ENCODE measurements around the gene EXOSC2. TPM values are rescaled to one million over a fixed set of nuclear protein-coding genes. Genes with fewer than 3 reads are reported as not detected.

The EXOSC2 gene
- total and polyA plus RNA-seq, 2 of the 8 experiments (the other 6 are each of a cell fraction or from before 2014, with no cell fraction given), result 47.8 to 93.6 TPM

DNA sequence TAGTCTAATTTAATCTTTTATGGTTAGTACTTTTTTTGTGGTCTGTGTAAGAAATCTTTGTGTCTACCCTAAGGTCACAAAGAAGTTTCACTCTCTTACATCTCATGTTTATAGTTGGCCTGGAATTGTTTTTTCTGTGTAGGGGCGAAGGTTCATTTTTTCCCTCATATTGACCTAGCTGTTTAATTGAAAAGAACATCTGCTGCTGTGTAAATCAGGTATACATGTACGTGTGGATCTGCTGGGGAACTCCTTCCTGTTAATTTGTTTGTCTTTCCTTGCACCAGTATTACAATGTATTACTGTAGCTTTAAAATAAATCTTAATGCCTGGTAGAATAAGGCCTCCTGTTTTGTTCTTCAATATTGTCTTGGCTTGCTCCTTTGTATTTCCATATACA is 37.8 kb downstream of the EXOSC2 start:
- no peak overlapping the region for H3K4me3 ChIP-seq (ENCODE audit: extremely low read depth in 1 of 4, insufficient read depth in 2 of 4, low read depth in 3 of 4, low read length in 4 of 4)
- no peak overlapping the region for H3K14ac ChIP-seq (ENCODE audit: insufficient read length)
- no peaks in the 10 kb centered on the region for H3K23me2 ChIP-seq (ENCODE audit: low read depth, low read length)
- no peak overlapping the region for H2AK5ac ChIP-seq (ENCODE audit: low read depth, low read length)
- no peak overlapping the region for H3K23ac ChIP-seq (ENCODE audit: insufficient read length)
- FAIRE-seq (no peak), DNase-seq (ENCODE audit: low read depth in 1 of 2, low spot score in 2 of 2) (no peak)
- H3K36me3 ChIP-seq (ENCODE audit: control insufficient read depth in 2 of 4, insufficient read depth in 4 of 4, low read length in 3 of 4), result no peaks in the 10 kb centered on the region
- H2BK120ac ChIP-seq (replicated peaks; ENCODE audit: low read depth, low read length), result no peak overlapping the region
- H3K27ac ChIP-seq (ENCODE audit: low read depth, low read length), result no peak overlapping the region
- no peak overlapping the region for H4K5ac ChIP-seq (ENCODE audit: insufficient read length, low read depth, low read length)
- no peak overlapping the region for H3K56ac ChIP-seq (replicated peaks; ENCODE audit: insufficient read length, low read depth, low read length)
- no peak overlapping the region for H2AFZ ChIP-seq (ENCODE audit: low read length)
- H4K20me1 ChIP-seq (replicated peaks in 1 of 2; ENCODE audit: control insufficient read depth in 1 of 2, insufficient read depth in 2 of 2, low read length in 2 of 2), result peaks cover 0 to 2% of the 10 kb centered on the region in 2 experiments
- H4K8ac ChIP-seq (ENCODE audit: extremely low read depth, insufficient read depth, low read length), result no peak overlapping the region
- TF ChIP-seq JUN (IDR thresholded peaks at IDR 0.05; ENCODE audit: low read depth, low read length) (no peak), RFX5 (IDR thresholded peaks at IDR 0.05; ENCODE audit: borderline replicate concordance, low read depth, low read length) (no peak), ASH2L (IDR thresholded peaks at IDR 0.05; ENCODE audit: low read length) (no peak), POU5F1 (IDR thresholded peaks at IDR 0.05; ENCODE audit: low read depth, low read length) (no peak), EP300 (IDR thresholded peaks at IDR 0.05; ENCODE audit: borderline replicate concordance in 1 of 2, low read depth in 2 of 2, low read length in 2 of 2) (no peak), MAFK (IDR thresholded peaks at IDR 0.05; ENCODE audit: low read depth, low read length) (no peak), KDM4A (IDR thresholded peaks at IDR 0.05; ENCODE audit: low read depth, low read length, severe bottlenecking) (no peak), ATF3 (IDR thresholded peaks at IDR 0.05; ENCODE audit: insufficient read depth, low read depth, low read length) (no peak), GABPA (IDR thresholded peaks at IDR 0.05; ENCODE audit: borderline replicate concordance, insufficient read depth, low read length) (no peak), SUZ12 (IDR thresholded peaks at IDR 0.05; ENCODE audit: low read length) (no peak), FOSL1 (IDR thresholded peaks at IDR 0.05; ENCODE audit: insufficient read depth, low read depth, low read length) (no peak)
- no peak overlapping the region for H3K18ac ChIP-seq (ENCODE audit: extremely low read depth, low read length)
- H2BK15ac ChIP-seq (ENCODE audit: low read length), result no peak overlapping the region
- ChIA-PET POLR2A (ENCODE audit: partially characterized antibody) (interaction anchor here (0.7 to 1.8 kb wide), 2 partner anchors 17 to 26 kb away, joined by 3 to 4 read pairs; no protein-coding TSS in a partner anchor), CTCF (ENCODE audit: partially characterized antibody) (interaction anchor here (0.6 to 3.6 kb wide), 20 partner anchors 8 to 1517 kb away, joined by 3 to 25 read pairs (median 4); no protein-coding TSS in a partner anchor)
- WGBS, 2 experiments (ENCODE audit: extremely low coverage in 1 of 2, insufficient coverage in 1 of 2, insufficient read length in 1 of 2, insufficient replicate concordance in 2 of 2, low coverage in 1 of 2, low lambda C conversion rate in 2 of 2, missing lambda C conversion rate in 1 of 2), result 89% methylated on average over 2 of the region's 2 CpGs; no CpG with 5 or more reads in 1 of the 2 experiments
- H3K79me1 ChIP-seq (ENCODE audit: low read depth, low read length), result 0 out of 2 replicates have a peak, but pooled peaks cover 2% of the 10 kb centered on the region
- peaks cover 0 to 43% of the 10 kb centered on the region in 2 experiments; a peak in 2 of 4 replicates for H3K79me2 ChIP-seq (ENCODE audit: control insufficient read depth in 1 of 2, insufficient read depth in 2 of 2, low read length in 2 of 2)
- H3K4me2 ChIP-seq (ENCODE audit: insufficient read depth in 1 of 2, low read depth in 2 of 2, low read length in 2 of 2), result no peak overlapping the region
- H3K27me3 ChIP-seq (replicated peaks in 1 of 4; ENCODE audit: control insufficient read depth in 3 of 4, extremely low read depth in 1 of 4, insufficient read depth in 3 of 4, low read length in 3 of 4), result peaks cover 0 to 1% (median 0%) of the 10 kb centered on the region in 4 experiments; a peak in 1 of 7 replicates
- H3K4ac ChIP-seq (replicated peaks; ENCODE audit: insufficient read length, low read depth, low read length), result no peak overlapping the region
- no peak overlapping the region for H4K91ac ChIP-seq (replicated peaks; ENCODE audit: insufficient read length, low read length)
- H3K4me1 ChIP-seq (replicated peaks in 1 of 4; ENCODE audit: control insufficient read depth in 3 of 4, insufficient read depth in 4 of 4, low read length in 3 of 4), result no peaks in the 10 kb centered on the region; a peak in 1 of 7 replicates
- no peaks in the 10 kb centered on the region for H3K9me3 ChIP-seq (ENCODE audit: insufficient read depth in 2 of 2, low read depth in 1 of 2, low read length in 1 of 2)
- no peak overlapping the region for H2BK12ac ChIP-seq (ENCODE audit: low read depth, low read length)
- H3K9ac ChIP-seq (replicated peaks in 1 of 4; ENCODE audit: extremely low read depth in 1 of 4, low read depth in 3 of 4, low read length in 3 of 4), result no peak overlapping the region
- no peak overlapping the region for H2BK20ac ChIP-seq (ENCODE audit: low read length)
- no peak overlapping the region for H2BK5ac ChIP-seq (ENCODE audit: low read depth, low read length)

Measured in H1 (cell line).